GM20000 (cell line): ENCODE data around the gene TDRKH.

Experiments
- DNase-seq: peaks from one replicate; pipeline ENCODE4 v3.0.0; 2012; ENCODE audit warnings: low spot score
- CTCF ChIP-seq: IDR thresholded peaks from 2 replicates; pipeline ENCODE4 v1.5.1; 2012; ENCODE audit warnings: mild to moderate bottlenecking, control low read depth; ENCODE audit errors: extremely low read depth, missing control alignments

The TDRKH gene

GRCh38 chr1:151723726-151724370, 66.5 kb downstream of the TDRKH start:
- TF ChIP-seq CTCF, result no peak
- DNase-seq, result no peak
